GM10248 (cell line): ENCODE measurements around the gene PIP5K1B.
"Not testable (repeated sequence)": the region's sequence is repeated elsewhere in the genome, so short reads cannot be mapped to it uniquely, and the experiment has no call there.

Experiments used
- CTCF ChIA-PET: fragments of 300-600 bp; sonication (Branson Sonifier 250); formaldehyde crosslinking; extraction: SDS; loops from one replicate; lab custom pipeline; 2021; ENCODE audit warnings: antibody characterized with exemption; lab: Yijun Ruan, JAX
- POLR2A ChIA-PET: fragments of 350-650 bp; sonication (Branson Sonifier 250); formaldehyde crosslinking; extraction: SDS; loops from one replicate; lab custom pipeline; 2020; ENCODE audit warnings: antibody characterized with exemption; lab: Yijun Ruan, JAX
- DNase-seq: peaks from one replicate; pipeline ENCODE4 v3.0.0; 2012; ENCODE audit errors: extremely low spot score
- TF ChIP-seq, protein P1 (sequence below): IDR thresholded peaks from 2 replicates; pipeline ENCODE4 v1.5.1; 2012; ENCODE audit warnings: mild to moderate bottlenecking, low read depth; ENCODE audit errors: extremely low read depth, missing control alignments, control extremely low read depth

PIP5K1B gene

GRCh38 chr9:69044240-69045219 lies 339.5 kb downstream of the PIP5K1B start:
- DNase-seq, result no peak
- CTCF ChIA-PET, result interaction anchor here (0.9 to 3.5 kb wide), 5 partner anchors 7 to 10 kb away, joined by 3 to 19 read pairs (median 3); partner anchors contain the start of gene FXN
- POLR2A ChIA-PET, result no interaction called here
- TF ChIP-seq, protein P1, sequence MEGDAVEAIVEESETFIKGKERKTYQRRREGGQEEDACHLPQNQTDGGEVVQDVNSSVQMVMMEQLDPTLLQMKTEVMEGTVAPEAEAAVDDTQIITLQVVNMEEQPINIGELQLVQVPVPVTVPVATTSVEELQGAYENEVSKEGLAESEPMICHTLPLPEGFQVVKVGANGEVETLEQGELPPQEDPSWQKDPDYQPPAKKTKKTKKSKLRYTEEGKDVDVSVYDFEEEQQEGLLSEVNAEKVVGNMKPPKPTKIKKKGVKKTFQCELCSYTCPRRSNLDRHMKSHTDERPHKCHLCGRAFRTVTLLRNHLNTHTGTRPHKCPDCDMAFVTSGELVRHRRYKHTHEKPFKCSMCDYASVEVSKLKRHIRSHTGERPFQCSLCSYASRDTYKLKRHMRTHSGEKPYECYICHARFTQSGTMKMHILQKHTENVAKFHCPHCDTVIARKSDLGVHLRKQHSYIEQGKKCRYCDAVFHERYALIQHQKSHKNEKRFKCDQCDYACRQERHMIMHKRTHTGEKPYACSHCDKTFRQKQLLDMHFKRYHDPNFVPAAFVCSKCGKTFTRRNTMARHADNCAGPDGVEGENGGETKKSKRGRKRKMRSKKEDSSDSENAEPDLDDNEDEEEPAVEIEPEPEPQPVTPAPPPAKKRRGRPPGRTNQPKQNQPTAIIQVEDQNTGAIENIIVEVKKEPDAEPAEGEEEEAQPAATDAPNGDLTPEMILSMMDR, result no peak

GRCh38 chr9:69045821-69046220 lies 340.8 kb downstream of the PIP5K1B start:
- POLR2A ChIA-PET, result no interaction called here
- CTCF ChIA-PET, result interaction anchor here (1.2 to 2.7 kb wide), 3 partner anchors 9 to 147 kb away, joined by 3 to 11 read pairs (median 8); partner anchors contain the start of gene FXN
- DNase-seq, result no peak
- TF ChIP-seq, protein P1, result no peak

- no peak for DNase-seq
- ChIA-PET CTCF (interaction anchor here (0.7 to 2.7 kb wide), 4 partner anchors 9 to 146 kb away, joined by 4 to 11 read pairs (median 6); partner anchors contain the start of gene FXN), POLR2A (no interaction called here)
- TF ChIP-seq, protein P1, result no peak
Observed at GRCh38 chr9:69046723-69047122, 341.7 kb downstream of the PIP5K1B start.

DNA sequence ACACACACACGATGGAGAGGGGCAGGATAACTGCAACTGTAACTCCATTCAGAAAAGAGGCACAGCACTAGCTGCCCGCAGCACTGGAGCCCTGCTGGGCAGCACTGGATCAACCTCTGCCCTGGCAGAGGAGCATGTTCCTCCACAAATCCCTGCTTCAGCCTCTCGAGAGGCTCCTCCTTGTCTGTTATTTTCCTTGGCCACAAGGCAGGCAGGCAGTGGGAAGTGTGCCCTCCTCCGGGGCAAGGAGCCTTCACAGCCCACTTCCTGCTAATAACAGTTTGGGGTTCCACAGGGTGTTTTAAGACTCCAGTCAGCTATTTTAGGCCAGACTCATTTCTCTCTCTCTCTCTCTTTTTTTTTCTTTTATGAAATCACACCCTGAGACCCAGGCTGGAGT lies 342.3 kb downstream of the PIP5K1B start:
- CTCF ChIA-PET, result interaction anchor here (0.8 to 2.8 kb wide), 5 partner anchors 12 to 480 kb away, joined by 3 to 15 read pairs (median 4); partner anchors contain the start of gene FXN
- DNase-seq, result no peak
- POLR2A ChIA-PET, result no interaction called here
- TF ChIP-seq, protein P1, result no peak

DNA sequence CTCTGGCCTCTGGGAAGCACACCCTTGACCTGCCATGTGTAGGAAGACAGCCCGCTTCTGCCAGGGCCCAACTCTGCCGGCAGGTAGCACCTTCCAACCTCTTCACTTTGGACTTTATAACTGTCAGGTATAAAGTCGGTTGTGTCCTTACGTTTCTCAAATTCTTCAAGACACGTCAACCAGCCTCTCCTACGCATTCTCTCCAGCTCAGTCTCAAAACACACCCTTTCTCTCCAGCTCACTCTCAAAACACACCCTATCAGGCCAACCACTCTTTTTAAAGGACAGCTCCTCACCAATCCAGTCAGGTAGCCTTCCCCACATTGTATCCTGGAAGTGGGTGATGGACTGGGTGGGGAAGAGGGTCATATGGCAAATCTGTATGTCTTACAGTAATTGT lies 344.1 kb downstream of the PIP5K1B start:
- ChIA-PET POLR2A (no interaction called here), CTCF (interaction anchor here (1.4 to 2.8 kb wide), 3 partner anchors 14 to 144 kb away, joined by 4 to 15 read pairs (median 4); partner anchors contain the start of gene FXN)
- TF ChIP-seq, protein P1, result no peak
- DNase-seq, result no peak

- CTCF ChIA-PET, result interaction anchor here (1.3 kb wide), 1 partner anchor 151 kb away, joined by 3 read pairs; no protein-coding TSS in a partner anchor
- DNase-seq, POLR2A ChIA-PET: not testable (repeated sequence)
Observed at GRCh38 chr9:69050936-69051335, 345.9 kb downstream of the PIP5K1B start.
